ENCODE results near the gene FOXI1. TPM values are rescaled to one million over a fixed set of nuclear protein-coding genes. Genes with fewer than 3 reads are reported as not detected.

The FOXI1 gene
- not detected in 2 replicates for total RNA-seq
- polyA plus RNA-seq, result not detected in 2 replicates

DNA sequence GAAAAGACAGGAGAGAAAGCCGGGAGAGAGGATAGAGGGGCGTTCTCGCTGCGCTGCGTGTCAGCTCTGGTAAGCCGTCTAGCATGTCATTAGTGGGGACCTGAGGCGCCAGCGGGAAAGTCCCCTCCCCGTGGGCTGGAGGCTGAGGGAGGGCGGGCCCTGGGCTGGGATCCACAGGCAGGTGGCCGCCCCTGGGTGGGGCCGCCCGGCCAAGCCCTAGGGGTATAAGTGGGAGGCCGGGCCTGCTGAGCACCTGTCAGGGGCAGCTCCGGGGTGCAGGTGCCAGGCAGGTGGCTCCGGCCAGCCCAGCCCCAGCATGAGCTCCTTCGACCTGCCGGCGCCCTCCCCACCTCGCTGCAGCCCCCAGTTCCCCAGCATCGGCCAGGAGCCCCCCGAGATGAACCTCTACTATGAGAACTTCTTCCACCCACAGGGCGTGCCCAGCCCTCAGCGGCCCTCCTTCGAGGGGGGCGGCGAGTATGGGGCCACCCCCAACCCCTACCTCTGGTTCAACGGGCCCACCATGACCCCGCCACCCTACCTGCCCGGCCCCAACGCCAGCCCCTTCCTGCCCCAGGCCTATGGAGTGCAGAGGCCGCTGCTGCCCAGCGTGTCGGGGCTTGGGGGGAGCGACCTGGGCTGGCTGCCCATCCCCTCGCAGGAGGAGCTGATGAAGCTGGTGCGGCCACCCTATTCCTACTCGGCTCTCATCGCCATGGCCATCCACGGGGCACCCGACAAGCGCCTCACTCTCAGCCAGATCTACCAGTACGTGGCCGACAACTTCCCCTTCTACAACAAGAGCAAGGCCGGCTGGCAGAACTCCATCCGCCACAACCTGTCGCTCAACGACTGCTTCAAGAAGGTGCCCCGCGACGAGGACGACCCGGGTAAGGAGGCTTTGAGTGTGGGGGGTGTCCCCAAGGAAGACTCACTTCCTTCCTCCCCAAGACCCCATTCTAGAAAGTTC, at the start of gene FOXI1:
Gene FOXI1, plus strand, starts transcription at position 256 of the 970 bp plus-strand sequence. Its CDS starts 61 bp downstream, at position 317.
- no peak for DNase-seq (ENCODE audit: low spot score)
- WGBS (ENCODE audit: low lambda C conversion rate, missing lambda C conversion rate), result 92% methylated on average over 35 of the region's 53 CpGs
- no peaks in the 10 kb centered on the region for H4K20me1 ChIP-seq (ENCODE audit: insufficient read depth, poor library complexity, severe bottlenecking)

DNA sequence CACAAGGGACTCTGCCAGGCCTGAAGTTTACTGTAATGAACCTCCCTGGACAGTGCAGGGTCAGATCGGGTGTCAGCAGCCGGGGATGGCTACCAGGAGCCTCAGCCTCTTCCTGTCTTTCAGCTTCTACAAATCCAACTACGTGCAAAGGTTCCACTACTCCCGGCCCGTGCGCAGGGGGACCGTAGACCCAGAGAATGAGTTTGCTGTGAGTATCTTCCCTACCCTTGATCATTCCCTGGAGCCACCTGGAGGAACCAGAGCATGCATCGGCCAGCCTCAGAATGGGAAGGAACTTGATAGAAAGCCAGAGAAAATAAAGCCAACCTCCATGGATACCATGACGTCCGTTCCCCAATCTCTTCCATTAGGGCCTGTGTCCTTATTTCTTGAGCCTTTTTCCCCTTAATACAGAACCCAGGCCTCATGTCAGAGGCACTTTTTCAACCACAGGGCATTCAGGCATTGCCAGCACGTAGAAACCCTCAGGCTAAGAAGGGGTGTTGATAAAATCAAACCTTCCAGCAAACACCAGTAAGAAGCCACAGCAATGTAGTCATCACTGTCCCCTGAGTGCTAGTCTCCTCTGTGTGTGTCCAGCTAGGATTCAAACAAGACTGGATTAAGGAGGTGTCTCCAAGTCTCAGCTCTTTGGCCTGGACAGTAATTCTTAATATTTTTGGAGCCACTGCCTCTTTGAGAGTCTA, 49.0 kb upstream of the FOXI1 start:
- no peak for DNase-seq (ENCODE audit: low spot score)
- H3K27me3 ChIP-seq, result no peaks in the 10 kb centered on the region
- H3K9me2 ChIP-seq (replicated peaks; ENCODE audit: insufficient read depth), result no peaks in the 10 kb centered on the region
- H2AFZ ChIP-seq, result no peak overlapping the region
- no peaks in the 10 kb centered on the region for H4K20me1 ChIP-seq (ENCODE audit: insufficient read depth, poor library complexity, severe bottlenecking)
- H3K27ac ChIP-seq, result no peak overlapping the region
- H3K4me2 ChIP-seq, result no peak overlapping the region
- WGBS (ENCODE audit: low lambda C conversion rate, missing lambda C conversion rate), result 79% methylated on average over 11 of the region's 11 CpGs
- TF ChIP-seq, protein P1, sequence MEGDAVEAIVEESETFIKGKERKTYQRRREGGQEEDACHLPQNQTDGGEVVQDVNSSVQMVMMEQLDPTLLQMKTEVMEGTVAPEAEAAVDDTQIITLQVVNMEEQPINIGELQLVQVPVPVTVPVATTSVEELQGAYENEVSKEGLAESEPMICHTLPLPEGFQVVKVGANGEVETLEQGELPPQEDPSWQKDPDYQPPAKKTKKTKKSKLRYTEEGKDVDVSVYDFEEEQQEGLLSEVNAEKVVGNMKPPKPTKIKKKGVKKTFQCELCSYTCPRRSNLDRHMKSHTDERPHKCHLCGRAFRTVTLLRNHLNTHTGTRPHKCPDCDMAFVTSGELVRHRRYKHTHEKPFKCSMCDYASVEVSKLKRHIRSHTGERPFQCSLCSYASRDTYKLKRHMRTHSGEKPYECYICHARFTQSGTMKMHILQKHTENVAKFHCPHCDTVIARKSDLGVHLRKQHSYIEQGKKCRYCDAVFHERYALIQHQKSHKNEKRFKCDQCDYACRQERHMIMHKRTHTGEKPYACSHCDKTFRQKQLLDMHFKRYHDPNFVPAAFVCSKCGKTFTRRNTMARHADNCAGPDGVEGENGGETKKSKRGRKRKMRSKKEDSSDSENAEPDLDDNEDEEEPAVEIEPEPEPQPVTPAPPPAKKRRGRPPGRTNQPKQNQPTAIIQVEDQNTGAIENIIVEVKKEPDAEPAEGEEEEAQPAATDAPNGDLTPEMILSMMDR (IDR thresholded peaks at IDR 0.05; ENCODE audit: poor library complexity), result no peak
- no peak for TF ChIP-seq EZH2 (IDR thresholded peaks at IDR 0.05; ENCODE audit: borderline replicate concordance)
- no peak for TF ChIP-seq EZH2phosphoT487 (IDR thresholded peaks at IDR 0.05; ENCODE audit: low read depth, severe bottlenecking, unreplicated experiment)
- H3K4me1 ChIP-seq (ENCODE audit: insufficient read depth), result no peaks in the 10 kb centered on the region
- H3K79me2 ChIP-seq, result no peaks in the 10 kb centered on the region
- no peak overlapping the region for H3K4me3 ChIP-seq
- no peaks in the 10 kb centered on the region for H3K9me3 ChIP-seq (ENCODE audit: low read depth)
- no peaks in the 10 kb centered on the region for H3K36me3 ChIP-seq (replicated peaks; ENCODE audit: insufficient read depth, low read depth)

More for the DNA sequence above, at the start of gene FOXI1:
- Histone ChIP-seq H3K27ac (no peak within 1 kb of the TSS), H3K4me3 (no peak within 1 kb of the TSS), H2AFZ (no peak within 1 kb of the TSS), H3K4me1 (ENCODE audit: insufficient read depth) (no peaks in the 10 kb centered on the region), H3K9me3 (ENCODE audit: low read depth) (no peaks in the 10 kb centered on the region), H3K4me2 (no peak within 1 kb of the TSS), H3K27me3 (no peaks in the 10 kb centered on the region), H3K36me3 (replicated peaks; ENCODE audit: insufficient read depth, low read depth) (no peaks in the 10 kb centered on the region), H3K9me2 (replicated peaks; ENCODE audit: insufficient read depth) (no peaks in the 10 kb centered on the region), H3K79me2 (no peaks in the 10 kb centered on the region)
- TF ChIP-seq EZH2 (IDR thresholded peaks at IDR 0.05; ENCODE audit: borderline replicate concordance), result no peak
- TF ChIP-seq, protein P1 (IDR thresholded peaks at IDR 0.05; ENCODE audit: poor library complexity), result no peak
- no peak for TF ChIP-seq EZH2phosphoT487 (IDR thresholded peaks at IDR 0.05; ENCODE audit: low read depth, severe bottlenecking, unreplicated experiment)

DNA sequence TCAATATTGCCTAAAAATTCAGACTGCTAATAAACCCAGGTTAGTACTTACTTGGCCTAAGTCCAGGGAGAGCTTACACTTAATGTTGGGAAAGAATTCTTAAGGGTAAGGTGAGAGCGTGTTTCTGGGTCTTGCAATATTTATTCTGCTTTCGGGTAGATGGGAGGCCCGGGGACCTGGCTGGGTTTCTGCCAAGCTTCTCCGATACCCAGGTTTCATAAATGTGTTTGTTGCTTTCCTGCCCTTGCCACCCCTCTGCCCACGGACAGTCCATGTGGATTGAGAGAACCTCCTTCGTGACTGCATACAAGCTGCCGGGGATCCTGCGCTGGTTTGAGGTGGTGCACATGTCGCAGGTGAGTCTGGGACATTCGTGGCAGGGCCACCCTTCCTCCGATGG, 48.4 kb upstream of the FOXI1 start:
- Histone ChIP-seq H3K4me3 (no peak overlapping the region), H3K27me3 (no peaks in the 10 kb centered on the region), H3K36me3 (replicated peaks; ENCODE audit: insufficient read depth, low read depth) (no peaks in the 10 kb centered on the region), H3K9me2 (replicated peaks; ENCODE audit: insufficient read depth) (no peaks in the 10 kb centered on the region), H3K9me3 (ENCODE audit: low read depth) (no peaks in the 10 kb centered on the region), H3K79me2 (no peaks in the 10 kb centered on the region), H3K4me1 (ENCODE audit: insufficient read depth) (no peaks in the 10 kb centered on the region), H2AFZ (no peak overlapping the region), H4K20me1 (ENCODE audit: insufficient read depth, poor library complexity, severe bottlenecking) (no peaks in the 10 kb centered on the region), H3K4me2 (no peak overlapping the region), H3K27ac (no peak overlapping the region)
- 82% methylated on average over 11 of the region's 11 CpGs for WGBS (ENCODE audit: low lambda C conversion rate, missing lambda C conversion rate)
- TF ChIP-seq EZH2phosphoT487 (IDR thresholded peaks at IDR 0.05; ENCODE audit: low read depth, severe bottlenecking, unreplicated experiment) (no peak), EZH2 (IDR thresholded peaks at IDR 0.05; ENCODE audit: borderline replicate concordance) (no peak)
- TF ChIP-seq, protein P1 (IDR thresholded peaks at IDR 0.05; ENCODE audit: poor library complexity), result no peak
- no peak for DNase-seq (ENCODE audit: low spot score)

Data from hepatocyte (in vitro differentiated cells).